OCI-LY7 (cell line): Measurements from ENCODE around the gene PCDHGA1.

Source experiments
- EZH2phosphoT487 ChIP-seq: fragments of 200-600 bp; sonication (generic); IDR thresholded peaks from 2 replicates; pipeline ENCODE4 v1.6.1; 2018; ENCODE audit warnings: low read depth, borderline replicate concordance, mild to moderate bottlenecking, mixed run types, antibody characterized with exemption, low read length, moderate library complexity, mixed read lengths
- TF ChIP-seq, protein P1 (sequence below): fragments of 200-600 bp; sonication (generic); conservative IDR thresholded peaks from 2 replicates; pipeline ENCODE4 v1.5.1; 2014; ENCODE audit warnings: mild to moderate bottlenecking, antibody characterized with exemption, low read length, moderate library complexity, mixed read lengths

DNA sequence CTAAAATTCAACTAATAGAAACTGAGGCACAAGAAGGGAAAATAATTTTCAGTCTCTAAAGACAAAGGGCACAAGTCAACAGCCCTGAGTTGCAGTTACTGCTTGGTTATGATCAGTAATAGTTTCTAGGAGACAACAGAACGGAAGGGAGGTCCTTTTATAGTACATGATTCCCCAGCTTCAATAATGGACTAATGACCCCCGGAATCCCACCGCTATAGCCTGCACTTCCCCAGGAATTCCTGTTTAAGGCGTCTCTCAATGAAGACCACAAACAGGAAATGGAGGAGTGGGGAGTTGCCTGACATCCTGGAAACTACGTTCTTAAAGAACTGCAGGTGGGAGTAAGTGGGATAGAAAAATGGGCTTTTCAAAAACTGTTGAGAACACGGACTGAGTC is 227.8 kb downstream of the PCDHGA1 start:
- TF ChIP-seq, protein P1, sequence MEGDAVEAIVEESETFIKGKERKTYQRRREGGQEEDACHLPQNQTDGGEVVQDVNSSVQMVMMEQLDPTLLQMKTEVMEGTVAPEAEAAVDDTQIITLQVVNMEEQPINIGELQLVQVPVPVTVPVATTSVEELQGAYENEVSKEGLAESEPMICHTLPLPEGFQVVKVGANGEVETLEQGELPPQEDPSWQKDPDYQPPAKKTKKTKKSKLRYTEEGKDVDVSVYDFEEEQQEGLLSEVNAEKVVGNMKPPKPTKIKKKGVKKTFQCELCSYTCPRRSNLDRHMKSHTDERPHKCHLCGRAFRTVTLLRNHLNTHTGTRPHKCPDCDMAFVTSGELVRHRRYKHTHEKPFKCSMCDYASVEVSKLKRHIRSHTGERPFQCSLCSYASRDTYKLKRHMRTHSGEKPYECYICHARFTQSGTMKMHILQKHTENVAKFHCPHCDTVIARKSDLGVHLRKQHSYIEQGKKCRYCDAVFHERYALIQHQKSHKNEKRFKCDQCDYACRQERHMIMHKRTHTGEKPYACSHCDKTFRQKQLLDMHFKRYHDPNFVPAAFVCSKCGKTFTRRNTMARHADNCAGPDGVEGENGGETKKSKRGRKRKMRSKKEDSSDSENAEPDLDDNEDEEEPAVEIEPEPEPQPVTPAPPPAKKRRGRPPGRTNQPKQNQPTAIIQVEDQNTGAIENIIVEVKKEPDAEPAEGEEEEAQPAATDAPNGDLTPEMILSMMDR, result peak; percentile 64
- no peak for TF ChIP-seq EZH2phosphoT487
